ENCODE results near the gene PCDH9.

DNA sequence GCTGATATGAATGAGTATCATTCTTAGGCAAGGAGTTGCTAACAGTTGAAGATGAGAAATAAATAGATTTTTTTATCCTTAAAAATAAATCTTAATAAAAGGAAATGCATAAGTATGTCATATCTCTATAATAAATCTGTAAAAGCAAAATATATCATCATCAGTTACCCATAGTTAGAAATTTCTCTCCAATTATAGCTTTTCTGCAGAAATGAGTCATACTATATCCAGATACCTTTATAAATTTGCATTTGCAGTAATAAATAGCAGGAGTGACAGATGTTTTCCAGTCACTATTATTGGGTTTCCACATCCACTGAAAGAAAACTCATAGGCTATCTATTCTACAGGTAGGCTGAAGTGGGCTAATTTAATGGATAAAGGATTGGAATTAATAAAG is 829.8 kb downstream of the PCDH9 start:
- TF ChIP-seq, protein P1, sequence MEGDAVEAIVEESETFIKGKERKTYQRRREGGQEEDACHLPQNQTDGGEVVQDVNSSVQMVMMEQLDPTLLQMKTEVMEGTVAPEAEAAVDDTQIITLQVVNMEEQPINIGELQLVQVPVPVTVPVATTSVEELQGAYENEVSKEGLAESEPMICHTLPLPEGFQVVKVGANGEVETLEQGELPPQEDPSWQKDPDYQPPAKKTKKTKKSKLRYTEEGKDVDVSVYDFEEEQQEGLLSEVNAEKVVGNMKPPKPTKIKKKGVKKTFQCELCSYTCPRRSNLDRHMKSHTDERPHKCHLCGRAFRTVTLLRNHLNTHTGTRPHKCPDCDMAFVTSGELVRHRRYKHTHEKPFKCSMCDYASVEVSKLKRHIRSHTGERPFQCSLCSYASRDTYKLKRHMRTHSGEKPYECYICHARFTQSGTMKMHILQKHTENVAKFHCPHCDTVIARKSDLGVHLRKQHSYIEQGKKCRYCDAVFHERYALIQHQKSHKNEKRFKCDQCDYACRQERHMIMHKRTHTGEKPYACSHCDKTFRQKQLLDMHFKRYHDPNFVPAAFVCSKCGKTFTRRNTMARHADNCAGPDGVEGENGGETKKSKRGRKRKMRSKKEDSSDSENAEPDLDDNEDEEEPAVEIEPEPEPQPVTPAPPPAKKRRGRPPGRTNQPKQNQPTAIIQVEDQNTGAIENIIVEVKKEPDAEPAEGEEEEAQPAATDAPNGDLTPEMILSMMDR (IDR thresholded peaks at IDR 0.05), result no peak
- TF ChIP-seq POLR2AphosphoS5 (IDR thresholded peaks at IDR 0.05), result no peak

Measured in upper lobe of left lung (tissue), 4 donors.